SK-N-SH (cell line): ENCODE measurements around the gene ABAT. TPM values are rescaled to one million over a fixed set of nuclear protein-coding genes. Genes with fewer than 3 reads are reported as not detected.
A peak's percentile ranks its signal among the peaks of the same experiment; 100 is the strongest.

Experiments used
- CTCF ChIA-PET: fragments of 300-600, 350-600 bp; formaldehyde crosslinking; extraction: SDS; loops from one replicate; lab custom pipeline; 2021; lab: Yijun Ruan, JAX
- POLR2A ChIA-PET: fragments of 350-600 bp; sonication (Branson Sonifier 250); formaldehyde crosslinking; extraction: SDS; loops from one replicate; lab custom pipeline; 2020; ENCODE audit warnings: antibody characterized with exemption, inconsistent platforms; lab: Yijun Ruan, JAX
- DNase-seq: peaks from one replicate; pipeline ENCODE4 v3.0.0; 2012
- H2AFZ ChIP-seq: fragments of 200-600 bp; sonication (generic); 2 replicates; pipeline ENCODE4 v1.8.1; 2016; ENCODE audit warnings: antibody characterized with exemption, mild to moderate bottlenecking, low read depth
- H3F3A ChIP-seq: fragments of 200-600 bp; sonication (generic); replicated peaks from 2 replicates; pipeline ENCODE3; 2016; ENCODE audit warnings: antibody characterized with exemption, mild to moderate bottlenecking; ENCODE audit not compliant: insufficient read depth
- H3K27ac ChIP-seq, 2 experiments: fragments of 200-500 bp in 1 of 2; fragments of 200-600 bp in 1 of 2; sonication (Bioruptor generic) in 1 of 2; sonication (generic), shearing (Covaris generic) in 1 of 2; 2 replicates each; pipeline versions ENCODE4 v1.5.1 to v1.6.1; 2014 to 2016; ENCODE audit warnings: low read depth in 2 of 2, inconsistent platforms in 1 of 2, low read length in 1 of 2, mild to moderate bottlenecking in 1 of 2, mixed read lengths in 1 of 2
- H3K27me3 ChIP-seq: fragments of 200-600 bp; sonication (generic), shearing (Covaris generic); 2 replicates; pipeline ENCODE4 v1.6.1; 2016; ENCODE audit warnings: mixed run types; ENCODE audit not compliant: insufficient read depth
- H3K36me3 ChIP-seq, 2 experiments: fragments of 200-500 bp in 1 of 2; fragments of 200-600 bp in 1 of 2; sonication (Bioruptor generic) in 1 of 2; sonication (generic) in 1 of 2; replicated peaks in 1 of 2; 2 replicates each; pipeline versions ENCODE3 to v1.5.1; 2014 to 2016; ENCODE audit warnings: low read length in 1 of 2, mild to moderate bottlenecking in 1 of 2; ENCODE audit not compliant: insufficient read depth in 2 of 2, control insufficient read depth in 1 of 2
- H3K4me1 ChIP-seq, 2 experiments: fragments of 200-500 bp in 1 of 2; fragments of 200-600 bp in 1 of 2; sonication (Bioruptor generic) in 1 of 2; sonication (generic), shearing (Covaris generic) in 1 of 2; 2 replicates each; pipeline versions ENCODE4 v1.5.1 to v1.6.1; 2014 to 2016; ENCODE audit warnings: low read depth in 1 of 2, low read length in 1 of 2, mixed run types in 1 of 2; ENCODE audit not compliant: insufficient read depth in 2 of 2, control insufficient read depth in 1 of 2
- H3K4me2 ChIP-seq: fragments of 200-600 bp; sonication (generic), shearing (Covaris generic); 2 replicates; pipeline ENCODE4 v1.6.1; 2017; ENCODE audit warnings: mixed run types
- H3K4me3 ChIP-seq, 2 experiments: fragments of 200-500 bp in 1 of 2; fragments of 200-600 bp in 1 of 2; sonication (Bioruptor generic) in 1 of 2; sonication (generic), shearing (Covaris generic) in 1 of 2; 2 replicates each; pipeline versions ENCODE4 v1.5.1 to v1.8.1; 2014 to 2016; ENCODE audit warnings: low read depth in 2 of 2, inconsistent platforms in 1 of 2, low read length in 1 of 2, mild to moderate bottlenecking in 1 of 2, mixed read lengths in 1 of 2, moderate library complexity in 1 of 2
- H3K79me2 ChIP-seq: fragments of 200-600 bp; sonication (generic); 2 replicates; pipeline ENCODE4 v1.8.1; 2017; ENCODE audit warnings: mild to moderate bottlenecking; ENCODE audit not compliant: insufficient read depth
- H3K9ac ChIP-seq: fragments of 200-600 bp; sonication (generic); 2 replicates; pipeline ENCODE4 v1.6.1; 2017; ENCODE audit warnings: mixed run types
- H3K9me2 ChIP-seq: fragments of 200-600 bp; sonication (generic); 2 replicates; pipeline ENCODE4 v1.6.1; 2017; ENCODE audit warnings: mixed run types
- H3K9me3 ChIP-seq: fragments of 200-600 bp; sonication (generic); 2 replicates; pipeline ENCODE4 v1.6.1; 2017; ENCODE audit warnings: mixed run types, mild to moderate bottlenecking, moderate library complexity
- H4K20me1 ChIP-seq: fragments of 200-600 bp; sonication (generic); 2 replicates; pipeline ENCODE4 v1.6.1; 2017; ENCODE audit warnings: mild to moderate bottlenecking, mixed run types; ENCODE audit not compliant: insufficient read depth
- CHD2 ChIP-seq: fragments of 150-350 bp; IDR thresholded peaks from 2 replicates; pipeline ENCODE4 v1.6.1; 2018; ENCODE audit warnings: low read length; ENCODE audit not compliant: partially characterized antibody
- ELF1 ChIP-seq: IDR thresholded peaks from 2 replicates; pipeline ENCODE4 v1.4.0; 2012
- EP300 ChIP-seq, 2 experiments: IDR thresholded peaks; 2 replicates each; pipeline versions ENCODE4 v1.4.0 to v1.6.1; 2012; ENCODE audit warnings: borderline replicate concordance in 1 of 2, low read depth in 1 of 2, low read length in 1 of 2
- EZH2phosphoT487 ChIP-seq: fragments of 200-600 bp; sonication (generic); IDR thresholded peaks from 2 replicates; pipeline ENCODE4 v1.6.1; 2017; ENCODE audit warnings: low read depth, mixed run types, mild to moderate bottlenecking, antibody characterized with exemption, moderate library complexity, borderline replicate concordance
- FOSL2 ChIP-seq: IDR thresholded peaks from 2 replicates; pipeline ENCODE4 v1.4.0; 2012; ENCODE audit warnings: low read depth, mild to moderate bottlenecking, moderate library complexity, borderline replicate concordance
- FOXJ3 ChIP-seq: sonication (generic); formaldehyde crosslinking; IDR thresholded peaks from 2 replicates; pipeline ENCODE4 v1.5.1; 2020; ENCODE audit warnings: mild to moderate bottlenecking, missing genetic modification reagents
- FOXM1 ChIP-seq: IDR thresholded peaks from 2 replicates; pipeline ENCODE4 v1.4.0; 2012; ENCODE audit warnings: low read depth, mild to moderate bottlenecking
- GABPA ChIP-seq: IDR thresholded peaks from 2 replicates; pipeline ENCODE4 v1.4.0; 2012; ENCODE audit warnings: low read depth, mild to moderate bottlenecking
- PBX3 ChIP-seq: IDR thresholded peaks from 2 replicates; pipeline ENCODE4; 2012
- TAF1 ChIP-seq: IDR thresholded peaks from 2 replicates; pipeline ENCODE4 v1.6.1; 2012; ENCODE audit warnings: low read depth, mild to moderate bottlenecking, low read length, moderate library complexity, borderline replicate concordance
- TCF12 ChIP-seq: IDR thresholded peaks from 2 replicates; pipeline ENCODE4 v1.4.0; 2012
- WGBS: methylation state at CpG from one replicate; pipeline ENCODE4 v1.1.6; 2017; ENCODE audit warnings: low lambda C conversion rate; 5-methylcytosine and 5-hydroxymethylcytosine counted together
- polyA plus RNA-seq, 3 experiments: library from polyadenylated mRNA; depleted of rRNA; stranded (reverse); fragments of >200 nt; gene quantifications; 2 replicates each; pipeline ENCODE4 v1.2.3, GENCODE V29; 2012
- TF ChIP-seq, protein P1 (sequence below): fragments of 150-350 bp; IDR thresholded peaks from 2 replicates; pipeline ENCODE4 v1.6.1; 2017; ENCODE audit warnings: antibody characterized with exemption, low read length, low read depth, borderline replicate concordance
- TF ChIP-seq, protein P2 (sequence below): fragments of 200-600 bp; sonication (generic); IDR thresholded peaks from 2 replicates; pipeline ENCODE4 v1.6.1; 2017; ENCODE audit warnings: antibody characterized with exemption, mild to moderate bottlenecking, moderate library complexity

The ABAT gene
- polyA plus RNA-seq, 1 of the 3 experiments (the other 2 are of a cell fraction): 4.7 TPM

DNA sequence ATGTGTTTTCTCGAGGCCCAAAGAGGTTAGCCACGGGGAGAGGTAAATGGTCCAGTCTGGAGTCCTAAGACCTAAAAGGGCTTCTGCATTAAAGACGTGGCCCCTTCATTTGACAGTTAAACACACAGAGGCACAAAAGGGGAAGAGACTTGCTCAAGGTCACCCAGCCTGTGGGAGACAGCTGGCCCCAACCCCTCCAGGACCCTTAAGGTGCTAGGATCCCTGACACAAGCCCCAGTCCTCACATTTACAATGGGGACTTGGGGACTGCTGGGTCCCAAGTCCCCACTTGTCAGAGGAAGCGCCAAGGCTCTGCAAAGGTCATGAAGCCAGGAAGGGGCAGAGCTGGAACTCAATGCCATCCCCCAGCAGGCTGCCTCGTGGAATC is 1.7 kb downstream of the ABAT start:
- Histone ChIP-seq H4K20me1 (no peaks in the 10 kb centered on the region), H3K9ac (no peak overlapping the region), H3K9me3 (no peaks in the 10 kb centered on the region), H3K4me1 (peaks cover 20 to 32% of the 10 kb centered on the region in 2 experiments; a peak in 2 of 4 replicates), H3F3A (peaks cover 5% of the 10 kb centered on the region), H3K9me2 (no peaks in the 10 kb centered on the region), H2AFZ (no peak overlapping the region), H3K27ac (no peak overlapping the region), H3K36me3 (no peaks in the 10 kb centered on the region), H3K4me2 (no peak overlapping the region), H3K27me3 (no peaks in the 10 kb centered on the region), H3K4me3 (no peak overlapping the region; a peak in 1 of 4 replicates), H3K79me2 (no peaks in the 10 kb centered on the region)
- 81% methylated on average over 5 of the region's 5 CpGs for whole genome bisulfite sequencing
- TF ChIP-seq ELF1 (no peak), FOSL2 (no peak), FOXM1 (no peak), CHD2 (no peak)
- TF ChIP-seq, protein P1, sequence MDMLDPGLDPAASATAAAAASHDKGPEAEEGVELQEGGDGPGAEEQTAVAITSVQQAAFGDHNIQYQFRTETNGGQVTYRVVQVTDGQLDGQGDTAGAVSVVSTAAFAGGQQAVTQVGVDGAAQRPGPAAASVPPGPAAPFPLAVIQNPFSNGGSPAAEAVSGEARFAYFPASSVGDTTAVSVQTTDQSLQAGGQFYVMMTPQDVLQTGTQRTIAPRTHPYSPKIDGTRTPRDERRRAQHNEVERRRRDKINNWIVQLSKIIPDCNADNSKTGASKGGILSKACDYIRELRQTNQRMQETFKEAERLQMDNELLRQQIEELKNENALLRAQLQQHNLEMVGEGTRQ: no peak
- DNase-seq: no peak
- POLR2A ChIA-PET: interaction anchor here (1.5 kb wide), 1 partner anchor 37 kb away, joined by 3 read pairs; no protein-coding TSS in a partner anchor
- CTCF ChIA-PET: interaction anchor here (1.2 to 4.8 kb wide), 4 partner anchors 19 to 204 kb away, joined by 3 to 28 read pairs (median 4); no protein-coding TSS in a partner anchor

DNA sequence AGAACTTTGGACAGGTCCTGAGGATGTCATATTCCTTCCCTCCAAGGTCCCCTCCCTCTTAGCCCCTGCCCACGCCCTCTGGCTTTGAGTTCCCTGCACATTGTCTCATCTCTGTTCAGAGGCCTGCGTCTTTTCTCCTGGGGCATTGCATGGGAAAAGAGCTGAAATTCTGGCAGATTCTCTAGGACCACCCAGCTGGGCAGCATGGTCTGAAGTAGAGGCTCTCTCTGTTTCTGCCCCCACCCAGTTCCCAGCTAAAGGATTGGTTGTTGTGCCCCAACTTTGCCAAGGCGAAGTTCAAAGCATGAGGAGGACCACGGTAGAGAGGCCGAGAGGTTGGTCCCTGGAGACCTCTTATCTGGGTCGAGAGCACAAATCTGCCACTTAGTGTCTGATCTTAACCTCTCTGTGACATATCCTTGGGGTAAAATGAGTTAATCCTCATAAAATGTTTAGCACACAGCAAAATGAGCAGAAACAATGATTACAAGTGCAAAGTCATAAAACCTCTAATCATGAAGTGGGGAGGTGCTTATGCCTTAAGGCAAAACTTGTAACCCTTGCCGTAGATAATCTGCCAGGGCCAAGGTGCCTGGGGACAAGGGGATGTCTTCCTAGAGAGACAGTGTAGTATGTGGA is 2.4 kb downstream of the ABAT start:
- POLR2A ChIA-PET: no interaction called here
- Histone ChIP-seq H3K4me3 (no peak overlapping the region), H3K9me2 (no peaks in the 10 kb centered on the region), H3K36me3 (no peaks in the 10 kb centered on the region), H3K9me3 (no peaks in the 10 kb centered on the region), H3K4me2 (0 out of 2 replicates have a peak overlapping the region, but pooled peaks have one; percentile 15), H3F3A (peaks cover 5% of the 10 kb centered on the region), H3K27me3 (no peaks in the 10 kb centered on the region), H3K27ac (no peak overlapping the region), H3K9ac (no peak overlapping the region), H3K79me2 (no peaks in the 10 kb centered on the region), H2AFZ (no peak overlapping the region), H3K4me1 (peaks cover 20 to 33% of the 10 kb centered on the region in 2 experiments; a peak in 2 of 4 replicates), H4K20me1 (no peaks in the 10 kb centered on the region)
- DNase-seq: no peak
- TF ChIP-seq TAF1 (no peak), PBX3 (no peak), TCF12 (no peak), FOXJ3 (CRISPR knock-in tag) (no peak), EP300 (IDR thresholded peaks at IDR 0.05; ENCODE audit: borderline replicate concordance in 1 of 2, low read depth in 1 of 2, low read length in 1 of 2) (no peak), GABPA (no peak), EZH2phosphoT487 (no peak), FOXM1 (no peak)
- TF ChIP-seq, protein P2, sequence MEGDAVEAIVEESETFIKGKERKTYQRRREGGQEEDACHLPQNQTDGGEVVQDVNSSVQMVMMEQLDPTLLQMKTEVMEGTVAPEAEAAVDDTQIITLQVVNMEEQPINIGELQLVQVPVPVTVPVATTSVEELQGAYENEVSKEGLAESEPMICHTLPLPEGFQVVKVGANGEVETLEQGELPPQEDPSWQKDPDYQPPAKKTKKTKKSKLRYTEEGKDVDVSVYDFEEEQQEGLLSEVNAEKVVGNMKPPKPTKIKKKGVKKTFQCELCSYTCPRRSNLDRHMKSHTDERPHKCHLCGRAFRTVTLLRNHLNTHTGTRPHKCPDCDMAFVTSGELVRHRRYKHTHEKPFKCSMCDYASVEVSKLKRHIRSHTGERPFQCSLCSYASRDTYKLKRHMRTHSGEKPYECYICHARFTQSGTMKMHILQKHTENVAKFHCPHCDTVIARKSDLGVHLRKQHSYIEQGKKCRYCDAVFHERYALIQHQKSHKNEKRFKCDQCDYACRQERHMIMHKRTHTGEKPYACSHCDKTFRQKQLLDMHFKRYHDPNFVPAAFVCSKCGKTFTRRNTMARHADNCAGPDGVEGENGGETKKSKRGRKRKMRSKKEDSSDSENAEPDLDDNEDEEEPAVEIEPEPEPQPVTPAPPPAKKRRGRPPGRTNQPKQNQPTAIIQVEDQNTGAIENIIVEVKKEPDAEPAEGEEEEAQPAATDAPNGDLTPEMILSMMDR: no peak
- CTCF ChIA-PET: interaction anchor here (1.2 to 1.3 kb wide), 2 partner anchors 18 to 37 kb away, joined by 4 read pairs; no protein-coding TSS in a partner anchor
- WGBS: 88% methylated on average over 7 of the region's 7 CpGs
